ENCODE results near the gene PEX7. TPM values are rescaled to one million over a fixed set of nuclear protein-coding genes. Genes with fewer than 3 reads are reported as not detected.

PEX7 gene
- total and polyA plus RNA-seq, 2 of the 8 experiments (the other 6 are each of a cell fraction or from before 2014, with no cell fraction given): 6.4 to 11.0 TPM

DNA sequence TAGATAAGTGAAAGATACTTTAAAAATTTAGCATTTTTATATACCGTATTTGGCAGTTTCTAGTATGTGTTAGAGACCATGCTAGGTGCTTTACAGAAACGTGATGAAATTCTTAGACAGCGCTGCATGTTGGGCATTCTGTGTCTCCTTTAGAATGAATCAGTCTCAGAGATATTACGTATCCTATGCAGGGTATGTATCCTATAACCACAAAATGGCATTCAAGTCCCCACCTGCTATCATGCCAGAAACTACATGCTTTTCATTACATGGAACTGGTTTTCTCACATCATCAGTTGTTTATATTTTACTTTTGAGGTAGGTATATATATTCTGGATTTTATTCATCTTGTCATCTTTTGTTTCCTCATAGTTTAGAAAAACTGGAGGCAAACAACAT is 42.3 kb downstream of the PEX7 start:
- no peaks in the 10 kb centered on the region for H3K79me2 ChIP-seq (ENCODE audit: control insufficient read depth in 1 of 2, insufficient read depth in 2 of 2, low read length in 2 of 2)
- TF ChIP-seq CREB1 (IDR thresholded peaks at IDR 0.05): no peak
- TF ChIP-seq BRCA1 (IDR thresholded peaks at IDR 0.05; ENCODE audit: low read depth, low read length): no peak
- TF ChIP-seq SIRT6 (IDR thresholded peaks at IDR 0.05; ENCODE audit: low read length): no peak
- TF ChIP-seq KDM4A (IDR thresholded peaks at IDR 0.05; ENCODE audit: low read depth, low read length, severe bottlenecking): no peak
- no peak for TF ChIP-seq SIN3A (conservative IDR thresholded peaks at IDR 0.05 in 1 of 2, IDR thresholded peaks at IDR 0.05 in 1 of 2; ENCODE audit: low read depth in 1 of 2, low read length in 2 of 2)
- no peak for TF ChIP-seq RNF2 (IDR thresholded peaks at IDR 0.05; ENCODE audit: borderline replicate concordance, low read depth, low read length, missing control alignments, poor library complexity, severe bottlenecking)
- no peak for TF ChIP-seq BCL11A (IDR thresholded peaks at IDR 0.05; ENCODE audit: low read depth in 2 of 2, low read length in 2 of 2)
- TF ChIP-seq PHF8 (conservative IDR thresholded peaks at IDR 0.05; ENCODE audit: low read depth, low read length): no peak
- TF ChIP-seq, protein P1, sequence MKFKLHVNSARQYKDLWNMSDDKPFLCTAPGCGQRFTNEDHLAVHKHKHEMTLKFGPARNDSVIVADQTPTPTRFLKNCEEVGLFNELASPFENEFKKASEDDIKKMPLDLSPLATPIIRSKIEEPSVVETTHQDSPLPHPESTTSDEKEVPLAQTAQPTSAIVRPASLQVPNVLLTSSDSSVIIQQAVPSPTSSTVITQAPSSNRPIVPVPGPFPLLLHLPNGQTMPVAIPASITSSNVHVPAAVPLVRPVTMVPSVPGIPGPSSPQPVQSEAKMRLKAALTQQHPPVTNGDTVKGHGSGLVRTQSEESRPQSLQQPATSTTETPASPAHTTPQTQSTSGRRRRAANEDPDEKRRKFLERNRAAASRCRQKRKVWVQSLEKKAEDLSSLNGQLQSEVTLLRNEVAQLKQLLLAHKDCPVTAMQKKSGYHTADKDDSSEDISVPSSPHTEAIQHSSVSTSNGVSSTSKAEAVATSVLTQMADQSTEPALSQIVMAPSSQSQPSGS (IDR thresholded peaks at IDR 0.05; ENCODE audit: low read length): no peak
- TF ChIP-seq CHD1 (IDR thresholded peaks at IDR 0.05; ENCODE audit: low read depth, low read length): no peak
- no peak for TF ChIP-seq RXRA (IDR thresholded peaks at IDR 0.05; ENCODE audit: insufficient read depth, low read depth, low read length)
- no peak for TF ChIP-seq EP300 (IDR thresholded peaks at IDR 0.05; ENCODE audit: borderline replicate concordance in 1 of 2, low read depth in 2 of 2, low read length in 2 of 2)
- H2BK15ac ChIP-seq (ENCODE audit: low read length): no peak overlapping the region
- H2AFZ ChIP-seq (ENCODE audit: low read length): no peak overlapping the region
- no peak overlapping the region for H3K18ac ChIP-seq (ENCODE audit: extremely low read depth, low read length)
- H3K27ac ChIP-seq (ENCODE audit: low read depth, low read length): no peak overlapping the region
- H3K23me2 ChIP-seq (ENCODE audit: low read depth, low read length): no peaks in the 10 kb centered on the region
- DNase-seq (ENCODE audit: low read depth in 1 of 2, low spot score in 2 of 2) (no peak), FAIRE-seq (no peak)
- H4K8ac ChIP-seq (ENCODE audit: extremely low read depth, insufficient read depth, low read length): no peak overlapping the region
- H3K27me3 ChIP-seq (replicated peaks in 1 of 4; ENCODE audit: control insufficient read depth in 3 of 4, extremely low read depth in 1 of 4, insufficient read depth in 3 of 4, low read length in 3 of 4): no peaks in the 10 kb centered on the region
- CTCF ChIA-PET (ENCODE audit: partially characterized antibody): interaction anchor here (0.6 to 2.4 kb wide), 5 partner anchors 10 to 62 kb away, joined by 3 to 7 read pairs (median 5); partner anchors contain the start of gene SLC35D3
- POLR2A ChIA-PET (ENCODE audit: partially characterized antibody): no interaction called here
- H2BK12ac ChIP-seq (ENCODE audit: low read depth, low read length): no peak overlapping the region
- H3K36me3 ChIP-seq (ENCODE audit: control insufficient read depth in 2 of 4, insufficient read depth in 4 of 4, low read length in 3 of 4): no peaks in the 10 kb centered on the region
- H3K9ac ChIP-seq (replicated peaks in 1 of 4; ENCODE audit: extremely low read depth in 1 of 4, low read depth in 3 of 4, low read length in 3 of 4): no peak overlapping the region
- H3K4me2 ChIP-seq (ENCODE audit: insufficient read depth in 1 of 2, low read depth in 2 of 2, low read length in 2 of 2): no peak overlapping the region
- H2BK20ac ChIP-seq (ENCODE audit: low read length): no peak overlapping the region
- H3K4me1 ChIP-seq (replicated peaks in 1 of 4; ENCODE audit: control insufficient read depth in 3 of 4, insufficient read depth in 4 of 4, low read length in 3 of 4): no peaks in the 10 kb centered on the region
- WGBS, 2 experiments (ENCODE audit: extremely low coverage in 1 of 2, insufficient coverage in 1 of 2, insufficient read length in 1 of 2, insufficient replicate concordance in 2 of 2, low coverage in 1 of 2, low lambda C conversion rate in 2 of 2, missing lambda C conversion rate in 1 of 2): 90% methylated on average over 4 of the region's 4 CpGs; no CpG with 5 or more reads in 1 of the 2 experiments
- no peak overlapping the region for H2AK5ac ChIP-seq (ENCODE audit: low read depth, low read length)
- H2BK5ac ChIP-seq (ENCODE audit: low read depth, low read length): no peak overlapping the region
- no peaks in the 10 kb centered on the region for H3K9me3 ChIP-seq (ENCODE audit: insufficient read depth in 2 of 2, low read depth in 1 of 2, low read length in 1 of 2)
- H2BK120ac ChIP-seq (replicated peaks; ENCODE audit: low read depth, low read length): no peak overlapping the region
- no peaks in the 10 kb centered on the region for H4K20me1 ChIP-seq (replicated peaks in 1 of 2; ENCODE audit: control insufficient read depth in 1 of 2, insufficient read depth in 2 of 2, low read length in 2 of 2)
- H4K5ac ChIP-seq (ENCODE audit: insufficient read length, low read depth, low read length): no peak overlapping the region
- H3K4me3 ChIP-seq (ENCODE audit: extremely low read depth in 1 of 4, insufficient read depth in 2 of 4, low read depth in 3 of 4, low read length in 4 of 4): no peak overlapping the region
- no peak overlapping the region for H3K56ac ChIP-seq (replicated peaks; ENCODE audit: insufficient read length, low read depth, low read length)
- no peak overlapping the region for H3K4ac ChIP-seq (replicated peaks; ENCODE audit: insufficient read length, low read depth, low read length)
- no peak overlapping the region for H3K14ac ChIP-seq (ENCODE audit: insufficient read length)
- H4K91ac ChIP-seq (replicated peaks; ENCODE audit: insufficient read length, low read length): no peak overlapping the region
- no peak overlapping the region for H3K23ac ChIP-seq (ENCODE audit: insufficient read length)
- no peaks in the 10 kb centered on the region for H3K79me1 ChIP-seq (ENCODE audit: low read depth, low read length)

Measured in H1 (cell line).